Loucy (cell line): ENCODE data around the gene ARMC6.

Source experiments
- H2AFZ ChIP-seq: fragments of 200-600 bp; sonication (generic); 2 replicates; pipeline ENCODE4 v1.6.0; 2016; ENCODE audit warnings: antibody characterized with exemption, mild to moderate bottlenecking, low read length, moderate library complexity
- H3F3A ChIP-seq: fragments of 200-600 bp; 2 replicates; pipeline ENCODE4 v1.6.0; 2016; ENCODE audit warnings: antibody characterized with exemption, low read depth, mild to moderate bottlenecking
- H3K27me3 ChIP-seq: fragments of 200-600 bp; sonication (generic); 2 replicates; pipeline ENCODE4 v1.6.1; 2014; ENCODE audit warnings: low read length, mild to moderate bottlenecking; ENCODE audit not compliant: insufficient read depth, poor library complexity, severe bottlenecking
- H3K36me3 ChIP-seq: fragments of 200-600 bp; sonication (generic); 2 replicates; pipeline ENCODE4 v1.6.1; 2016; ENCODE audit warnings: low read length; ENCODE audit not compliant: insufficient read depth
- H3K4me1 ChIP-seq: fragments of 200-600 bp; sonication (generic); 2 replicates; pipeline ENCODE4 v1.5.1; 2014; ENCODE audit warnings: low read length, mild to moderate bottlenecking; ENCODE audit not compliant: insufficient read depth, poor library complexity, severe bottlenecking
- H3K4me2 ChIP-seq: fragments of 200-600 bp; sonication (generic); 2 replicates; pipeline ENCODE4 v1.6.0; 2014; ENCODE audit warnings: antibody characterized with exemption, low read length, low read depth, mild to moderate bottlenecking; ENCODE audit not compliant: poor library complexity, severe bottlenecking
- H3K4me3 ChIP-seq: fragments of 200-600 bp; sonication (generic); 2 replicates; pipeline ENCODE4 v1.5.1; 2014; ENCODE audit warnings: low read length, mild to moderate bottlenecking, mixed read lengths; ENCODE audit not compliant: poor library complexity, severe bottlenecking
- H3K79me2 ChIP-seq: fragments of 200-600 bp; sonication (generic); 2 replicates; pipeline ENCODE4 v1.6.1; 2014; ENCODE audit warnings: low read length; ENCODE audit not compliant: insufficient read depth
- H3K9ac ChIP-seq: fragments of 200-600 bp; sonication (generic); 2 replicates; pipeline ENCODE4 v1.6.0; 2014; ENCODE audit warnings: mild to moderate bottlenecking, low read depth, low read length, moderate library complexity; ENCODE audit not compliant: poor library complexity, severe bottlenecking
- H3K9me2 ChIP-seq: fragments of 200-600 bp; sonication (generic); replicated peaks from 2 replicates; pipeline ENCODE4 v1.6.1; 2016; ENCODE audit warnings: low read depth, low read length, mixed read lengths
- H3K9me3 ChIP-seq: fragments of 200-600 bp; sonication (generic); 2 replicates; pipeline ENCODE4 v1.6.1; 2014; ENCODE audit warnings: mild to moderate bottlenecking, antibody characterized with exemption, low read length, low read depth; ENCODE audit not compliant: insufficient read depth
- H4K20me1 ChIP-seq: fragments of 200-600 bp; sonication (generic); 2 replicates; pipeline ENCODE4 v1.6.0; 2014; ENCODE audit warnings: antibody characterized with exemption, low read length, mild to moderate bottlenecking; ENCODE audit not compliant: insufficient read depth, poor library complexity, severe bottlenecking
- EZH2phosphoT487 ChIP-seq: fragments of 200-600 bp; IDR thresholded peaks from 2 replicates; pipeline ENCODE4 v1.6.1; 2018; ENCODE audit warnings: antibody characterized with exemption, mild to moderate bottlenecking, moderate library complexity, borderline replicate concordance
- TF ChIP-seq, protein P1 (sequence below): fragments of 200-600 bp; sonication (generic); conservative IDR thresholded peaks from 2 replicates; pipeline ENCODE4 v1.5.1; 2014; ENCODE audit warnings: mild to moderate bottlenecking, antibody characterized with exemption, low read length

ARMC6 gene

DNA sequence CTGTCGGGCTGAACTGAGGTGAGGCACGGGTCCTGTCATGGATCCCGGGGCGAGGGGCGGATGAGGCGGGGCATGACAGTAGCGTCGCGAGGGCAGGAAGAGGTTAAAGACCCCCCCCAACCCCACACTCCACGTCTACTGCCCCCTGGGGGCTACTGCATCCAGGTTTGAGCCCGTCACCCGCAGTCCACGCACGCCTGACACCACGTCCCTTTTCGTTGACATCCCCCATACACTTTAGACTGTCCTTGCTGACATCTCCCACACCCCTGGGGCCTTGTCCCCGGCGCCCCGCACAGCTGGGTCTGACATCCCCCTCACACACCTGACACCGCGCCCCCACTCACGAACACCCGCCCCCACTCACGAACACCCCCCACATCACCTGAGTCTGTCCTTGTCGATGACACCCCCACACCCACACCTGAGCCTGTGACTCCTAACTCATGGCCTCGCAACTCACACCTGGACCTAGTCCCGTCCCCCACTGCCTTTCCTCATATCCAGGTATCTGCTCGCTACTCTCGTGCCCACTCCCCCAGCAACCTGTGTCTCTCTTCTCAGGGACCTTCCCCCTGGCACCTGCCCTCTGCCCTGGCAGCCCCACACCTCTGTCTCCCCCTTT is 30.8 kb downstream of the ARMC6 start:
- H3K4me1 ChIP-seq, result peaks cover 52% of the 10 kb centered on the region
- H3K27me3 ChIP-seq, result no peaks in the 10 kb centered on the region
- TF ChIP-seq EZH2phosphoT487, result no peak
- TF ChIP-seq, protein P1, sequence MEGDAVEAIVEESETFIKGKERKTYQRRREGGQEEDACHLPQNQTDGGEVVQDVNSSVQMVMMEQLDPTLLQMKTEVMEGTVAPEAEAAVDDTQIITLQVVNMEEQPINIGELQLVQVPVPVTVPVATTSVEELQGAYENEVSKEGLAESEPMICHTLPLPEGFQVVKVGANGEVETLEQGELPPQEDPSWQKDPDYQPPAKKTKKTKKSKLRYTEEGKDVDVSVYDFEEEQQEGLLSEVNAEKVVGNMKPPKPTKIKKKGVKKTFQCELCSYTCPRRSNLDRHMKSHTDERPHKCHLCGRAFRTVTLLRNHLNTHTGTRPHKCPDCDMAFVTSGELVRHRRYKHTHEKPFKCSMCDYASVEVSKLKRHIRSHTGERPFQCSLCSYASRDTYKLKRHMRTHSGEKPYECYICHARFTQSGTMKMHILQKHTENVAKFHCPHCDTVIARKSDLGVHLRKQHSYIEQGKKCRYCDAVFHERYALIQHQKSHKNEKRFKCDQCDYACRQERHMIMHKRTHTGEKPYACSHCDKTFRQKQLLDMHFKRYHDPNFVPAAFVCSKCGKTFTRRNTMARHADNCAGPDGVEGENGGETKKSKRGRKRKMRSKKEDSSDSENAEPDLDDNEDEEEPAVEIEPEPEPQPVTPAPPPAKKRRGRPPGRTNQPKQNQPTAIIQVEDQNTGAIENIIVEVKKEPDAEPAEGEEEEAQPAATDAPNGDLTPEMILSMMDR, result peak; percentile 47; the same call in 1 of the 2 replicates
- peaks cover 36% of the 10 kb centered on the region for H3K79me2 ChIP-seq
- H3K9ac ChIP-seq, result peak overlapping the region; percentile 84
- H3F3A ChIP-seq, result 0 out of 2 replicates have a peak, but pooled peaks cover 4% of the 10 kb centered on the region
- peak overlapping the region; percentile 68 for H2AFZ ChIP-seq
- H3K9me2 ChIP-seq, result no peaks in the 10 kb centered on the region
- no peaks in the 10 kb centered on the region for H3K9me3 ChIP-seq
- H3K4me3 ChIP-seq, result peak overlapping the region; percentile 83
- H4K20me1 ChIP-seq, result peaks cover 3% of the 10 kb centered on the region
- H3K36me3 ChIP-seq, result no peaks in the 10 kb centered on the region
- peak overlapping the region; percentile 94 for H3K4me2 ChIP-seq

DNA sequence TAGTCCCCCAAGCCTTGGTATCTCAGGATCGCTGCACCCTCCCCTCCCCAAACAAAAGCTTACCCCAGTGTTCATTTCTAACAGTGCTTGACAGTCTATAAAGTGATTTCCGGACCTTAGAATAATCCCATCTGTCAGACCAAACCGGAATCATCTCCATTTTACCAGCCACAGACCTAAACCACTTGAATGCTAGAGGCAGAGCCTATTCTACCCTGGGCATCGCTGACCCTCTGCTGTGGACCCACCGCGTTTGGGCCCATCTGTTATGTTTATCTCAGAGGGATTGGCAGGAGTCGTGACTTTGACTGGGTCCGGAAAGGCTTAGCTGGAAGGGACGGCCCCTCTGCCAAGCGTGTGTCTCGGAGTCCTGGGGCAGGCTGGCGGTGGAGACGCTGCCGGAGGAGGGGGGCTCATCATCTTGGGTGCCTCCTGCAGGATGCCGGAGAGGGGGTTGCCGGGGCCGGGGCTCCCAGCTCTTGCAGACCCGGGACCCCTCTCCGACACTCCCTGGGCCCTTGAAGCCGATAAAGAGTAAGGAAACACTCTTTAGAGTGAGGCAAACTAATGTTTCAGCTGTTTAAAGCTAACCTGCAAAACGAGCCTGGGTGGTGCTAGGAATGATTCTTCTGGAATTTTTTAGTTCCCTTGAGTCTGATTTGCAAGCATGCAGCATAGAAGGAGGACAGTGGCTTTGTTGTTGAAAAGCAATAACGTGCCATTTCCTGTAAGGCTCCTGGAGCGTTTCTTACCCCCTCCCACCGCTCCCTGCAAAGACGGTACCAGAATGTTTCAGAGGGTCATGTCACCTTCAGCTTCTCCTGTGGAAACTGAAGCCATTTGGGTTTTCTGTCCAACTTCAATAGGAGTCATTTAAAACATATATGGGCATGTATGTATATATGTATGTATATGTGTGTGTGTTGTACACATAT is 31.7 kb downstream of the ARMC6 start:
- H3K4me3 ChIP-seq, result peak overlapping the region; percentile 83
- H3K9ac ChIP-seq, result peak overlapping the region; percentile 84
- H3K79me2 ChIP-seq, result peaks cover 36% of the 10 kb centered on the region
- H3K36me3 ChIP-seq, result no peaks in the 10 kb centered on the region
- H3K27me3 ChIP-seq, result no peaks in the 10 kb centered on the region
- 0 out of 2 replicates have a peak, but pooled peaks cover 4% of the 10 kb centered on the region for H3F3A ChIP-seq
- H2AFZ ChIP-seq, result peak overlapping the region; percentile 68
- peaks cover 53% of the 10 kb centered on the region for H3K4me1 ChIP-seq
- no peak for TF ChIP-seq EZH2phosphoT487
- TF ChIP-seq, protein P1, result no peak
- no peaks in the 10 kb centered on the region for H3K9me3 ChIP-seq
- H3K4me2 ChIP-seq, result peak overlapping the region; percentile 94
- peaks cover 3% of the 10 kb centered on the region for H4K20me1 ChIP-seq
- H3K9me2 ChIP-seq, result no peaks in the 10 kb centered on the region

DNA sequence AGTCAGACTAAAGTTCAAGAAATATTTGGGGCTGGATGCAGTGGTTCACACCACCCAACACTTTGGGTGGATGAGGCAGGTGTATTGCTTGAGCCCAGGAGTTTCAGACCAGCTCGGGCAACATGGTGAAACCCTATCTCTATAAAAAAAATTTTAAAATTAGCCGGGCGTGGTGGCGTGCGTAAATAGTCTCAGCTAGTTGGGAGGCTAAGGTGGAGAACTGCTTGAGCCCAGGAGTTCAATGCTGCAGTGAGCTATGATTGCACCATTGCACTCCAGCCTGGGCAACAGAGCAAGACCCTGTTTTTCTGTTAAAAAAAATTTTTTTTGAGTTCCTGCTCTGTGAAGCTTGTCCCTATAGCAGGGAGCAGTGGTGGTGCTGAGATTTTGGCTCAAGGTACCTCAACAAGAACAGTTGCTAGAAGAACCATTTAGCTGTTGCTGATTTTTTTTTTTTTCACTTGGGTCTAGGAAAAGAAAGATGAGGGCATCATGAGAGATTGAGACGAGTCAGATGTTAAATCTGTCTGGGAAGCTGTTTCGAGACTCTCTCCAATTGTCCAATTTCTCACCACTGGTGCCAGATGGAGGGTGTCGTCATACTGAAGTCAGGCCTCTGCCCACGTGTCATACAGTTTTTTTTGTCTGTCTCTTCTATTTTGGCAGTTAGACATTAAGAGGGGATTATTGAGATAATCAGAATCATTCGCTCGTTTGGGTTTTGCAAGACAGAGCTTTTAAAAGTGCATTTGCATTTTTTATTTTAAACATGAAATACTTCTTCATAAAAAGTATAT is 34.1 kb downstream of the ARMC6 start:
- Histone ChIP-seq H2AFZ (no peak overlapping the region), H3K79me2 (peaks cover 36% of the 10 kb centered on the region), H4K20me1 (peaks cover 3% of the 10 kb centered on the region), H3K4me2 (peak overlapping the region; percentile 35), H3F3A (0 out of 2 replicates have a peak, but pooled peaks cover 4% of the 10 kb centered on the region), H3K9me2 (no peaks in the 10 kb centered on the region), H3K9ac (no peak overlapping the region), H3K4me3 (peak overlapping the region; percentile 31), H3K27me3 (no peaks in the 10 kb centered on the region), H3K4me1 (peaks cover 40% of the 10 kb centered on the region), H3K36me3 (no peaks in the 10 kb centered on the region), H3K9me3 (no peaks in the 10 kb centered on the region)
- no peak for TF ChIP-seq EZH2phosphoT487
- TF ChIP-seq, protein P1, result no peak
